NCI-H187 treated with DMSO at 0.1 percent for 48 hours (cell line): ENCODE results near the gene PBX1.
"Not testable (repeated sequence)": the region's sequence is repeated elsewhere in the genome, so short reads cannot be mapped to it uniquely, and the experiment has no call there.

Source experiments
- DNase-seq: peaks from one replicate; lab custom pipeline; 2025; lab: John Stamatoyannopoulos, UW

Gene PBX1

GRCh38 chr1:164589961-164590507 lies 31.1 kb downstream of the PBX1 start:
- DNase-seq, result no peak

GRCh38 chr1:164590592-164590991 lies 31.6 kb downstream of the PBX1 start:
- no peak for DNase-seq

- no peak for DNase-seq
Measured at GRCh38 chr1:164591858-164592257, 32.9 kb downstream of the PBX1 start.

- DNase-seq, result no peak
Measured at GRCh38 chr1:164592634-164593033, 33.6 kb downstream of the PBX1 start.

- DNase-seq, result no peak
Measured at GRCh38 chr1:164595212-164595611, 36.2 kb downstream of the PBX1 start.

GRCh38 chr1:164596172-164596571 lies 37.2 kb downstream of the PBX1 start:
- no peak for DNase-seq

- no peak for DNase-seq
Measured at GRCh38 chr1:164598719-164599118, 39.7 kb downstream of the PBX1 start.

- DNase-seq, result no peak
Measured at GRCh38 chr1:164599272-164599671, 40.3 kb downstream of the PBX1 start.

- DNase-seq, result no peak
Measured at GRCh38 chr1:164601399-164602100, 42.6 kb downstream of the PBX1 start.

GRCh38 chr1:164602101-164602422 lies 43.1 kb downstream of the PBX1 start:
- DNase-seq, result no peak

GRCh38 chr1:164602480-164603093 lies 43.6 kb downstream of the PBX1 start:
- no peak for DNase-seq

GRCh38 chr1:164603805-164604204 lies 44.8 kb downstream of the PBX1 start:
- not testable (repeated sequence) for DNase-seq

GRCh38 chr1:164604541-164604940 lies 45.6 kb downstream of the PBX1 start:
- no peak for DNase-seq

GRCh38 chr1:164605254-164606091 lies 46.5 kb downstream of the PBX1 start:
- no peak for DNase-seq

- DNase-seq, result no peak
Measured at GRCh38 chr1:164607351-164607750, 48.4 kb downstream of the PBX1 start.

- no peak for DNase-seq
Measured at GRCh38 chr1:164608651-164609057, 49.7 kb downstream of the PBX1 start.

- no peak for DNase-seq
Measured at GRCh38 chr1:164609089-164609488, 50.1 kb downstream of the PBX1 start.

- DNase-seq, result no peak
Measured at GRCh38 chr1:164610538-164611222, 51.7 kb downstream of the PBX1 start.

- DNase-seq, result peak; percentile 92
Measured at GRCh38 chr1:164611754-164612642, 53.0 kb downstream of the PBX1 start.

GRCh38 chr1:164613176-164613575 lies 54.2 kb downstream of the PBX1 start:
- no peak for DNase-seq

GRCh38 chr1:164614316-164614715 lies 55.3 kb downstream of the PBX1 start:
- DNase-seq, result no peak
